ENCODE measurements around the gene ERBB4.

The ERBB4 gene

GRCh38 chr2:212379103-212379502, 159.5 kb downstream of the ERBB4 start:
- H3K4me3 ChIP-seq (replicated peaks in 1 of 2; ENCODE audit: low read depth in 2 of 2, low read length in 2 of 2) = no peak overlapping the region
- TF ChIP-seq CTCF (IDR thresholded peaks at IDR 0.05; ENCODE audit: low read depth, low read length) = no peak
- no peak for DNase-seq (ENCODE audit: low read depth in 2 of 2)

GRCh38 chr2:212367431-212367830, 171.2 kb downstream of the ERBB4 start:
- H3K4me3 ChIP-seq (replicated peaks in 1 of 2; ENCODE audit: low read depth in 2 of 2, low read length in 2 of 2) = no peak overlapping the region
- DNase-seq (ENCODE audit: low read depth in 2 of 2) = no peak
- no peak for TF ChIP-seq CTCF (IDR thresholded peaks at IDR 0.05; ENCODE audit: low read depth, low read length)

GRCh38 chr2:212364112-212364985, 174.3 kb downstream of the ERBB4 start:
- peak; percentile 35 to 49 for DNase-seq (ENCODE audit: low read depth in 2 of 2)
- H3K4me3 ChIP-seq (replicated peaks in 1 of 2; ENCODE audit: low read depth in 2 of 2, low read length in 2 of 2) = no peak overlapping the region
- TF ChIP-seq CTCF (IDR thresholded peaks at IDR 0.05; ENCODE audit: low read depth, low read length) = no peak

- H3K4me3 ChIP-seq (replicated peaks in 1 of 2; ENCODE audit: low read depth in 2 of 2, low read length in 2 of 2) = no peak overlapping the region
- DNase-seq (ENCODE audit: low read depth in 2 of 2) = no peak
- no peak for TF ChIP-seq CTCF (IDR thresholded peaks at IDR 0.05; ENCODE audit: low read depth, low read length)
Observed at GRCh38 chr2:212361174-212361756, 177.3 kb downstream of the ERBB4 start.

GRCh38 chr2:212360068-212360460, 178.5 kb downstream of the ERBB4 start:
- TF ChIP-seq CTCF (IDR thresholded peaks at IDR 0.05; ENCODE audit: low read depth, low read length) = no peak
- DNase-seq (ENCODE audit: low read depth in 2 of 2) = no peak
- no peak overlapping the region for H3K4me3 ChIP-seq (replicated peaks in 1 of 2; ENCODE audit: low read depth in 2 of 2, low read length in 2 of 2)

GRCh38 chr2:212359425-212360067, 179.1 kb downstream of the ERBB4 start:
- no peak for TF ChIP-seq CTCF (IDR thresholded peaks at IDR 0.05; ENCODE audit: low read depth, low read length)
- no peak for DNase-seq (ENCODE audit: low read depth in 2 of 2)
- H3K4me3 ChIP-seq (replicated peaks in 1 of 2; ENCODE audit: low read depth in 2 of 2, low read length in 2 of 2) = no peak overlapping the region

Measured in cardiac fibroblast (primary cell).